ENCODE data around the gene AMMECR1.

Gene AMMECR1

DNA sequence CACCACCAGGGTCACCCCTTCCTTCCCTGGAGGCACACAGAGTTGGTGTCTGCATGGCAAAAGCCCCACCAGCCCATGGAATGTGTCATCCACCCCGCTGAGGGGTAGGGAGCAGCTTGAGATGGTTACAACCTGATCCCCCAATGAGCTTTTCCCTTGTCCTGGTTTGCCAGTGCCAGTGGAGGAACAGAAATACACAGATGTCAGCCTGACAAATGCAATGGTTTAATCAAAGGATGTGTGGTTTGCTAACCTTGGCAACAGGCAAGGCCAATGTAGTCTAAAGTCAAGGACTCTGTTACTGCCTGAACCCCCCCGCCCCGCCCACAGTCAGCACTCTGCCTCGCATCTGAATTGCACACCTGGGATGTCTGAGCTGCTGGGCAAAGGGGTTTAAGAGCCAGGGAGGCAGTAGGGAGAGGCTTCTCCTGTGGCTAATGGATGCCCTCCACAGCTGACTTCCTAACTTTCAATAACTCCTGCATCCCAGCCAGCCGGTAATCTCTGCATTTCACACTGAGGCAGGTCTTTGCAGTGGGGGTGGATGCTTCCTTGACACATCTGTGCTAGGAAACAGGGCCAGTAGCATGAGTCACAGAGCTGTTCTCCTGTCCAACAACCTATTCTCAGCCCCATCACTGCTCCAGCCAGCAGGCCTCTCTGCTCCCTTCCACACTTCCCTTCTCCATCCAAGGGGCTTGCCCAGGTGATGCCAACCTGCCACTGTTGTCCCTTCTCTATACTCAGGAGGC is 137.5 kb downstream of the AMMECR1 start:
- Histone ChIP-seq H3K4me1 (ENCODE audit: insufficient read depth, low read length) (no peaks in the 10 kb centered on the region), H3K27ac (ENCODE audit: low read depth, low read length) (no peak overlapping the region), H3K36me3 (ENCODE audit: insufficient read depth, low read length) (no peaks in the 10 kb centered on the region), H3K9me3 (ENCODE audit: low read length) (no peaks in the 10 kb centered on the region), H3K4me3 (ENCODE audit: low read depth in 1 of 2, low read length in 2 of 2) (no peak overlapping the region), H3K27me3 (ENCODE audit: control insufficient read depth in 1 of 2, insufficient read depth in 2 of 2, low read length in 2 of 2) (no peaks in the 10 kb centered on the region), H3K9ac (ENCODE audit: low read length) (no peak overlapping the region)

DNA sequence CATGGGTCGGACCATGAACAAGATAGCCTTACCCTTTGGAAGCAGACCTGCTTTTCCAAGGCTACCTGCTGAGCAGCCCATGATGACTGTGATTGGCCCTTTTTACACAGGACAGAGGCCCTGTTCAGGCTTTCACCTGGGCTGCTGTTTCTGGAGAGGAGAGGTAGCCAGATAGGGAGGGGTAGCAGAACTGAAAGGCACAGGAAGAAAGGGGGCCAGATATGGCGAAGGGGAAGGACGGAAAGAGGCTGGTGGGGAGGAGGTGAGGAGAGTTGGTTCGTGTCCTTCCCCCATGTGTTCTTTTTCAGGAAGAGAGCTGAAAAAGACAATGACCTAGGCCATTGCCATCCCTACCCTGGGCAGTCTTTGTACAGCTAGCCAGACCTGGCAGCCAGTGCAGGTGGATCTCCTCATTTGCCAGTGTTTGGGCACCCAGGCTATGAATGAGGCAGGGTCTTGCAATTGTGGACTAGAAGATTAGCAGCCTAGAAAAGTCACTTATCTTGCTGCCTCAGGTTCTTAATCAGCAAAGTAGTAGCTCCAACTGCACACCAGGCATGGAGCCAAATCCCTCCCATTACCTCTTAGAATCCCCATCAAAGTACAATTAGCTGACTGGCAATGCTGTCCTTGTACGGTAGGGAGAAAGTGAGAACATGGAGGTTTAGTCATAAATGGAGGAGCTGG is 139.6 kb downstream of the AMMECR1 start:
- H3K9me3 ChIP-seq (ENCODE audit: low read length), result no peaks in the 10 kb centered on the region
- no peak overlapping the region for H3K27ac ChIP-seq (ENCODE audit: low read depth, low read length)
- no peak overlapping the region for H3K4me3 ChIP-seq (ENCODE audit: low read depth in 1 of 2, low read length in 2 of 2)
- no peak overlapping the region for H3K9ac ChIP-seq (ENCODE audit: low read length)
- H3K27me3 ChIP-seq (ENCODE audit: control insufficient read depth in 1 of 2, insufficient read depth in 2 of 2, low read length in 2 of 2), result no peaks in the 10 kb centered on the region
- no peaks in the 10 kb centered on the region for H3K36me3 ChIP-seq (ENCODE audit: insufficient read depth, low read length)
- H3K4me1 ChIP-seq (ENCODE audit: insufficient read depth, low read length), result no peaks in the 10 kb centered on the region

DNA sequence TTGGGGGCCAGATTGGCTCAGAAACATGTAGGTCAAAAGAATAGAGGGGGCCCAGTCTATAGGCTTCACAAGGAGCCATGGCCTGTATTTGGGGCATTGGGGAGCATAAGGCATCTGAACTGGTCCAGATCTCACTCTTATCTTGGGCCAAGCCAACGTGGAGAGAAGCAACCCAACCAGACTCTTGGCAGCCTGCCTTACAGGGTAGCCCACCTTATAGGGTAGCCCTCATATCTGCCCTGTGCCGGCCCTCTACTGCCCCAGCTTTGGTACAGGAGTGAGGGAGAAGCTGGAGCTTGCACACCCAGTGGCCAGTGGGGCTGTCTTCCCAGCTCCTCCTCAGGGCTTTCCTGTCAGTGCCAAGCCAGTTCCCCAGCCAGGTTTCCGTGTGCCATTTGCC is 142.2 kb downstream of the AMMECR1 start:
- H3K36me3 ChIP-seq (ENCODE audit: insufficient read depth, low read length), result no peaks in the 10 kb centered on the region
- no peaks in the 10 kb centered on the region for H3K4me1 ChIP-seq (ENCODE audit: insufficient read depth, low read length)
- H3K4me3 ChIP-seq (ENCODE audit: low read depth in 1 of 2, low read length in 2 of 2), result no peak overlapping the region
- no peaks in the 10 kb centered on the region for H3K9me3 ChIP-seq (ENCODE audit: low read length)
- no peak overlapping the region for H3K9ac ChIP-seq (ENCODE audit: low read length)
- no peak overlapping the region for H3K27ac ChIP-seq (ENCODE audit: low read depth, low read length)
- H3K27me3 ChIP-seq (ENCODE audit: control insufficient read depth in 1 of 2, insufficient read depth in 2 of 2, low read length in 2 of 2), result no peaks in the 10 kb centered on the region

DNA sequence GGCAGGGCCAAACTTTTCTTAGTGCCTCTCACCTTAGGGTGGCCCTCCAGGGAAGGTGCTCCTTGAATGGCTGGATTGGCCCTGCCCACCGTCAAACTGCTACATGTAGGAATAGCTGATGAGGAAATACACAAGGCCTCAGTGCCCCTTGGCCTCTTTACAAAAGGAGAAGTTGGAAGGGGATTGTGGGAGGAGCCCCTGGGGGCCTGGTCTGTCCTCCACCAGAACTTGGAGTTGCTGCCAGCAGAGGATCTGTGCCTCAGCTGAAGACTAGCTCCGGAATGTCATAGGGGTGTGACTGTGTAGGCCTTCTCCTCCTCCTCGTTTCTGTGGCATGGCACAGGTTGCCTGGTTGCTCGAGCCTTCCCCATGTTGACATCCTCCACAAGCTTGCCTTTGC is 142.7 kb downstream of the AMMECR1 start:
- Histone ChIP-seq H3K27me3 (ENCODE audit: control insufficient read depth in 1 of 2, insufficient read depth in 2 of 2, low read length in 2 of 2) (no peaks in the 10 kb centered on the region), H3K4me3 (ENCODE audit: low read depth in 1 of 2, low read length in 2 of 2) (no peak overlapping the region), H3K36me3 (ENCODE audit: insufficient read depth, low read length) (no peaks in the 10 kb centered on the region), H3K9ac (ENCODE audit: low read length) (no peak overlapping the region), H3K9me3 (ENCODE audit: low read length) (no peaks in the 10 kb centered on the region), H3K27ac (ENCODE audit: low read depth, low read length) (no peak overlapping the region), H3K4me1 (ENCODE audit: insufficient read depth, low read length) (no peaks in the 10 kb centered on the region)

DNA sequence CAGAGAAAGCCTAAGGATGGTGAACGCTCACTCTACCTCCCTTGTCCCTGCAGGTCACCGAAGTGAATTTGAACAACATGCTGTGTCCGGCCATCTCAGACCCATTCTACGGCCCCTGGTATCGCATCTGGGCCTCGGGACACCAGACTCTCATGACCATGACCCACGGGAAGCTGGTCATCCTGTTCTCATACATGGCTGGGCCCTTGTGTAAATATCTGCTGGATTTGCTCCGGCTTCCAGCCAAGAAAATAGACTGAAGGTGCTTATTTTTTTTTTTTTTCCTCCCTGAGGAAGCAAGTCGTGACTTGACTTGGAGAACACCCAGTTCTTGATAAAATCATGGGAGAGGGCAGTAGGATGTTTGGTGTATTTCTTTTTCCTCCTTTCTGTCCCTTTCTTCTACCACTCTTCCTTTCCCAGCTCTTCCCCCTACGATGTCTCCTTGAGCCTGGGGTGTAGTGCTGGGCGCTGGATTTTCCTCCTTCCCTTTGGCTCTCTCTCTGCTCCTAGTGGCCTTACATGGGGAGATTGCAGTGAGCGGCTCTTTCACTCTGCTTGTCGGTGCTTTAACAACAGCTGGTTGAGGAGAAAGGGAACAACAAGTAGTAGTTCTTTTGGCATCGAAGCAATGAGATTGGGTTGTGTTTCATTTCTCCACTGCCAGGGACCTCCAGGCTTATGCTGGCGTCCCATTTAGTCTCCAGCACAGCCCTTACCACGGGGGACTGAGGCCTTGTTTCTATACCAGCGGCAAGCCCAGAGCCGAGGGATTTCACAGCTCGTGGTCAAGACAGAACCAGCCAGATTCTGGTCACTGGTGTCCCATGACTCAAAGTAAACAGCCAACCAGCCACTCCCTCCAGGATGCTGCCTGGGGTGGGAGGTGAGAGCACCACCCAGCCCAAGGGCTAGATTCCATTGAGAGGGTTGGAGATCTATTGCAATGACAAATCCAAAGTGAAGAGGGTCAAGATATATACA is 144.4 kb downstream of the AMMECR1 start:
- Histone ChIP-seq H3K4me3 (ENCODE audit: low read depth in 1 of 2, low read length in 2 of 2) (no peak overlapping the region), H3K4me1 (ENCODE audit: insufficient read depth, low read length) (no peaks in the 10 kb centered on the region), H3K36me3 (ENCODE audit: insufficient read depth, low read length) (no peaks in the 10 kb centered on the region), H3K27ac (ENCODE audit: low read depth, low read length) (no peak overlapping the region), H3K27me3 (ENCODE audit: control insufficient read depth in 1 of 2, insufficient read depth in 2 of 2, low read length in 2 of 2) (no peaks in the 10 kb centered on the region), H3K9ac (ENCODE audit: low read length) (no peak overlapping the region), H3K9me3 (ENCODE audit: low read length) (no peaks in the 10 kb centered on the region)

DNA sequence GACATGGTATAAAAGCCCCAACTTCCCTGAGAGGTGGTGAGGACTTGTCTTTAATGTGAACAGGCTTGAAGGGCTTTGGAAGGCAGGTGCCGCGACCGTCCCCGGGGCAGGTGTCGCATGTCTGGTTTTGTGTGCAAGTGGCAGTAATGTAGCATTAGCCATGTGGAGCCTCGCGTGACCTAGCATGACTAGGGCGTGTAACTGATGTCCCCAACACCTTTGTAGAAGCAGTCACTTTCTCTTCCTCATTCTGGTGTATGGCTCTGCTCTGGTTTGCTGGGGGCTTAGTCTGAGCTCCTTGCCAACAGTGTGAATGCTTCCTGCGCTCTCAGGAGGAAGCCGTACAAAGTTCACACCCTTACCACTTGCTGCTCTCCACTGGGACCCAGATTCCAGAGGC is 145.7 kb downstream of the AMMECR1 start:
- no peaks in the 10 kb centered on the region for H3K9me3 ChIP-seq (ENCODE audit: low read length)
- H3K4me3 ChIP-seq (ENCODE audit: low read depth in 1 of 2, low read length in 2 of 2), result no peak overlapping the region
- H3K36me3 ChIP-seq (ENCODE audit: insufficient read depth, low read length), result no peaks in the 10 kb centered on the region
- no peak overlapping the region for H3K27ac ChIP-seq (ENCODE audit: low read depth, low read length)
- no peaks in the 10 kb centered on the region for H3K4me1 ChIP-seq (ENCODE audit: insufficient read depth, low read length)
- H3K27me3 ChIP-seq (ENCODE audit: control insufficient read depth in 1 of 2, insufficient read depth in 2 of 2, low read length in 2 of 2), result no peaks in the 10 kb centered on the region
- no peak overlapping the region for H3K9ac ChIP-seq (ENCODE audit: low read length)

DNA sequence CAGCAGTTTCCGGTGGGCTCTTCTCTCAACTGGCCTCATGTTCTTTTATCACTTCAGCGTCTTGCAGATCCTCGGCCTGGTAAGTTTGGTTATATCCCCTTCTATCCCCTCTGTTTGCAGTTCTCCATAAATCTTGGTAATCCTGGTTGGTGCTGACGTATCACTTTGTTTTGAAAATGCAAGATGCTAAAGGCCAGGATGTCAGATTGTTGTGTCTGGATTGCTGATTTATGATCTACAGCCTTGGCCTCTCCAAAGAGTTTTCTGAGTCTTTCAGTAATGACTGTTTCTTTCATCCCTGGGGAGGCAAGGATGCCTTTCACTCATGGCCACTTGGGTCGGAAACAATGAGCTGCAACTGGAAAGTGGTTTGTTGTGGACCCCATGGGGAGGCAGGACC is 146.4 kb downstream of the AMMECR1 start:
- Histone ChIP-seq H3K27me3 (ENCODE audit: control insufficient read depth in 1 of 2, insufficient read depth in 2 of 2, low read length in 2 of 2) (no peaks in the 10 kb centered on the region), H3K4me1 (ENCODE audit: insufficient read depth, low read length) (no peaks in the 10 kb centered on the region), H3K36me3 (ENCODE audit: insufficient read depth, low read length) (no peaks in the 10 kb centered on the region), H3K4me3 (ENCODE audit: low read depth in 1 of 2, low read length in 2 of 2) (no peak overlapping the region), H3K27ac (ENCODE audit: low read depth, low read length) (no peak overlapping the region), H3K9me3 (ENCODE audit: low read length) (no peaks in the 10 kb centered on the region), H3K9ac (ENCODE audit: low read length) (no peak overlapping the region)

DNA sequence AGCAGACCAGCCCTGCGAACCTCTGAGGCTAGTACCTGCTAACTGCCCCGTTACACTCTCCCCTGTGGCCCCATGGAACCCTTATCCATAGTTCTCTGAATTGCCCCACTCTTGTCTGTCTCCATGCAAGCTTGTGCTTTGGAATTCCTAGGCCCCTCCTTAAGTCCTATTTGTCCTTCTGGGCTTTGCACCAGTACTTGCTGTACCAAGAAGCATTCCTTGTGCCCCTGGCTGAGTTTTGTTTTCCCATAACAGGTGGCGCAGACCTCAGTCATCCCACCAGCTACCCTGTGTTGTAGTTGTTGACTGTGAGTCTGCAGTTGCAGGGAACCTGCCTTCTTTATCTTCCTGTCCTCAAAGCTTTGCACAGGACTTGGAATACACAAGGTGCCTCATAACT is 147.9 kb downstream of the AMMECR1 start:
- Histone ChIP-seq H3K9ac (ENCODE audit: low read length) (no peak overlapping the region), H3K9me3 (ENCODE audit: low read length) (no peaks in the 10 kb centered on the region), H3K36me3 (ENCODE audit: insufficient read depth, low read length) (no peaks in the 10 kb centered on the region), H3K4me3 (ENCODE audit: low read depth in 1 of 2, low read length in 2 of 2) (no peak overlapping the region), H3K27ac (ENCODE audit: low read depth, low read length) (no peak overlapping the region), H3K27me3 (ENCODE audit: control insufficient read depth in 1 of 2, insufficient read depth in 2 of 2, low read length in 2 of 2) (peaks cover 0 to 5% of the 10 kb centered on the region in 2 donors), H3K4me1 (ENCODE audit: insufficient read depth, low read length) (no peaks in the 10 kb centered on the region)

DNA sequence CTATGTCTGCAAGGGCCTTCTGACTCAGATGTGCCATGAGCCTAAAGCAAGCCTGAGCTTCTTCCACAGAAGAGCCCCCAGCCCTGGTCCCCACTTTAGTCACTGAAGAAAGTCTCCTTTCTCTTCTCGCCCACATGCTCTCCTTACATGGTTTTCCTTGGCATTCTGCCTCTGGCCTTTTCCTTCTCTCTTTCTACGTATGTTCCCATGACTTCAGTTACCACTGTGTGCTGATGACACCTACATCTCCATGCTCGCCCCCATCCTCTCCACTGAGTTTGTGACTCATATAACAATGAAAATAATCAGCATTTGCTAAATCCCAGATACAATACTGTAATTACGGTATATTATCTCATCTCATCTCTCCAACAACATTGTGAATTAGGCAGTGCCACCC is 149.3 kb downstream of the AMMECR1 start:
- Histone ChIP-seq H3K9ac (ENCODE audit: low read length) (no peak overlapping the region), H3K36me3 (ENCODE audit: insufficient read depth, low read length) (no peaks in the 10 kb centered on the region), H3K9me3 (ENCODE audit: low read length) (no peaks in the 10 kb centered on the region), H3K27ac (ENCODE audit: low read depth, low read length) (no peak overlapping the region), H3K4me1 (ENCODE audit: insufficient read depth, low read length) (no peaks in the 10 kb centered on the region), H3K27me3 (ENCODE audit: control insufficient read depth in 1 of 2, insufficient read depth in 2 of 2, low read length in 2 of 2) (peaks cover 0 to 5% of the 10 kb centered on the region in 2 donors), H3K4me3 (ENCODE audit: low read depth in 1 of 2, low read length in 2 of 2) (no peak overlapping the region)

DNA sequence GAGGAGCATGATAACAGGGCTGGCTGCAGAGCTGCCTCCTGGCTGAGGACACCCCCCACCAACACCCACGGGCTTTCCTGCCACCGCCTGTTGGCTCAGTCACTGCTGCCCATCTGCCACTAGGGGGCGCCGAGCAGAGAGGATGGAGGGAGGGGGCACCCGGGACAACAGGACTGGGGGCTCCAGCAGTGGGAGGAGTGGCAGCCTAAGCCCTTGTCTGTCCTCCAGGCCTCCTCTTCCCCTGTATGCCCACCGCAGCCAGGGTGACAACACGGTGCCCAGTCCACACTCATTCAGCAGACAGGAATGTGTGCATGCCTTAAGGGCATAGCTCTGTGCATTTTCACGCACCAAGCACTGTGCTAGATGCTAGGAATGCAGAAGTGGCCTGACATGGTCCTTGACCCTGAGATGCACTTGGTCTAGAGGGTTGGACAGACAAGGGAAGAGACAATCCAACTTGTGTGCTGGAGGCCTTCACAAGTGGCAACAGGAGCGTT is 149.9 kb downstream of the AMMECR1 start:
- Histone ChIP-seq H3K27me3 (ENCODE audit: control insufficient read depth in 1 of 2, insufficient read depth in 2 of 2, low read length in 2 of 2) (peaks cover 0 to 5% of the 10 kb centered on the region in 2 donors), H3K36me3 (ENCODE audit: insufficient read depth, low read length) (no peaks in the 10 kb centered on the region), H3K4me1 (ENCODE audit: insufficient read depth, low read length) (no peaks in the 10 kb centered on the region), H3K9ac (ENCODE audit: low read length) (no peak overlapping the region), H3K4me3 (ENCODE audit: low read depth in 1 of 2, low read length in 2 of 2) (no peak overlapping the region), H3K27ac (ENCODE audit: low read depth, low read length) (no peak overlapping the region), H3K9me3 (ENCODE audit: low read length) (no peaks in the 10 kb centered on the region)

DNA sequence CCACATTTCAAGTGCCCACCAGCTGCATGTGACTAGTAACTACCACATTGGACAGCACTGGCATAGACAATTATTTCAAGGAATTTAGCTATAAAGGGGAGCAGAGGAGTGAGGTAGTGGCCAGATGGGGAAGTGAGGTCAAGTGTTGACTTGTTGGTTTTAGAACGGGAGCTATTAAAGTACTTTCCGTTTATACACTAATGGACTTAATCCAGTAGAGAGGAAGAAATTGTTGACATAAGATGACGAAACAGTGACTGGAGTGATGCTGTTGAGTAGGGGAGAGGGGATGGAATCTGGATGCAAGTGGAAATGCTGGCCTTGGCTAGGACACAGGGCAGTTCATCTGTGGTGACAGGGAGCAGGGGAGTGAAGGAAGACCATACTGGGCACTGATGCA is 154.4 kb downstream of the AMMECR1 start:
- H3K9ac ChIP-seq (ENCODE audit: low read length), result no peak overlapping the region
- H3K27ac ChIP-seq (ENCODE audit: low read depth, low read length), result no peak overlapping the region
- peaks cover 0 to 5% of the 10 kb centered on the region in 2 donors for H3K27me3 ChIP-seq (ENCODE audit: control insufficient read depth in 1 of 2, insufficient read depth in 2 of 2, low read length in 2 of 2)
- H3K4me3 ChIP-seq (ENCODE audit: low read depth in 1 of 2, low read length in 2 of 2), result no peak overlapping the region
- no peaks in the 10 kb centered on the region for H3K4me1 ChIP-seq (ENCODE audit: insufficient read depth, low read length)
- no peaks in the 10 kb centered on the region for H3K36me3 ChIP-seq (ENCODE audit: insufficient read depth, low read length)
- H3K9me3 ChIP-seq (ENCODE audit: low read length), result no peaks in the 10 kb centered on the region

Measured in muscle layer of colon (tissue), 2 donors.